Brain pericyte (primary cell): ENCODE data around the gene EML6.

ENCODE experiments used
- DNase-seq: peaks from one replicate; pipeline ENCODE4 v3.0.0-alpha.2; 2012; ENCODE audit warnings: low read depth, low spot score

Gene EML6

GRCh38 chr2:54706622-54707021 is 16.8 kb upstream of the EML6 start:
- no peak for DNase-seq

- no peak for DNase-seq
These were observed 14.7 kb upstream of the EML6 start for GRCh38 chr2:54708584-54709335.

- DNase-seq = no peak
These were observed 14.1 kb upstream of the EML6 start for GRCh38 chr2:54709336-54709809.

- no peak for DNase-seq
These were observed 13.2 kb upstream of the EML6 start for GRCh38 chr2:54710216-54710615.

- no peak for DNase-seq
These were observed 10.9 kb upstream of the EML6 start for GRCh38 chr2:54712516-54712915.

- DNase-seq = no peak
These were observed 8.5 kb upstream of the EML6 start for GRCh38 chr2:54714996-54715395.

- DNase-seq = no peak
These were observed 7.1 kb upstream of the EML6 start for GRCh38 chr2:54716375-54716774.

GRCh38 chr2:54720563-54720962 is 2.9 kb upstream of the EML6 start:
- no peak for DNase-seq

GRCh38 chr2:54722641-54723040 is 821 bp upstream of the EML6 start:
- no peak for DNase-seq

GRCh38 chr2:54723996-54724559 is 616 bp downstream of the EML6 start:
- no peak for DNase-seq

- no peak for DNase-seq
These were observed 1.3 kb downstream of the EML6 start for GRCh38 chr2:54724560-54725342.

GRCh38 chr2:54725343-54726099 is 2.1 kb downstream of the EML6 start:
- DNase-seq = no peak

- no peak for DNase-seq
These were observed 3.0 kb downstream of the EML6 start for GRCh38 chr2:54726431-54726830.

- DNase-seq = no peak
These were observed 3.5 kb downstream of the EML6 start for GRCh38 chr2:54726940-54727339.

GRCh38 chr2:54728669-54729120 is 5.2 kb downstream of the EML6 start:
- peak; percentile 57 for DNase-seq

- DNase-seq = no peak
These were observed 12.2 kb downstream of the EML6 start for GRCh38 chr2:54735636-54736035.

- DNase-seq = no peak
These were observed 14.8 kb downstream of the EML6 start for GRCh38 chr2:54738281-54738680.

GRCh38 chr2:54740333-54740732 is 16.9 kb downstream of the EML6 start:
- DNase-seq = no peak

- DNase-seq = no peak
These were observed 17.8 kb downstream of the EML6 start for GRCh38 chr2:54741250-54741649.

GRCh38 chr2:54750040-54750439 is 26.6 kb downstream of the EML6 start:
- DNase-seq = no peak

- DNase-seq = no peak
These were observed 29.0 kb downstream of the EML6 start for GRCh38 chr2:54752439-54752838.
